HepG2 (cell line): ENCODE data around the gene BIRC2. TPM values are rescaled to one million over a fixed set of nuclear protein-coding genes. Genes with fewer than 3 reads are reported as not detected.

Source experiments
- HNF4G ChIP-seq, 2 experiments: sonication (generic) in 1 of 2; formaldehyde crosslinking in 1 of 2; IDR thresholded peaks; 2 replicates each; pipeline versions ENCODE4 v1.4.0 to v1.6.1; 2011 to 2020; ENCODE audit warnings: borderline replicate concordance in 2 of 2, low read depth in 2 of 2, mild to moderate bottlenecking in 2 of 2, low read length in 1 of 2, missing genetic modification reagents in 1 of 2, moderate library complexity in 1 of 2
- RFX3 ChIP-seq: IDR thresholded peaks from 2 replicates; pipeline ENCODE4 v1.6.1; 2016; ENCODE audit warnings: missing biosample characterization, missing genetic modification reagents
- SALL2 ChIP-seq: sonication (generic); formaldehyde crosslinking; IDR thresholded peaks from 2 replicates; pipeline ENCODE4 v1.8.1; 2023; ENCODE audit warnings: mild to moderate bottlenecking, missing genetic modification reagents, inconsistent platforms
- SIX4 ChIP-seq: sonication (generic); formaldehyde crosslinking; IDR thresholded peaks from 2 replicates; pipeline ENCODE4 v1.4.0; 2020; ENCODE audit warnings: missing genetic modification reagents
- ZMAT3 ChIP-seq: sonication (generic); formaldehyde crosslinking; conservative IDR thresholded peaks from 2 replicates; pipeline ENCODE4 v1.7.0; 2021; ENCODE audit warnings: missing genetic modification reagents
- ZNF124 ChIP-seq: sonication (generic); formaldehyde crosslinking; IDR thresholded peaks from 2 replicates; pipeline ENCODE4 v1.4.0; 2020; ENCODE audit warnings: missing genetic modification reagents
- ZNF350 ChIP-seq: sonication (generic); formaldehyde crosslinking; IDR thresholded peaks from 2 replicates; pipeline ENCODE4 v1.4.0; 2020; ENCODE audit warnings: mild to moderate bottlenecking, low read depth, missing genetic modification reagents, borderline replicate concordance
- ZNF556 ChIP-seq: sonication (generic); formaldehyde crosslinking; IDR thresholded peaks from 2 replicates; pipeline ENCODE4 v1.4.0; 2020; ENCODE audit warnings: mild to moderate bottlenecking, missing genetic modification reagents, borderline replicate concordance
- ZNF747 ChIP-seq: sonication (generic); formaldehyde crosslinking; IDR thresholded peaks from 2 replicates; pipeline ENCODE4 v1.8.1; 2023; ENCODE audit warnings: missing genetic modification reagents, mild to moderate bottlenecking, borderline replicate concordance
- ZSCAN9 ChIP-seq: IDR thresholded peaks from 2 replicates; pipeline ENCODE4 v1.6.1; 2016; ENCODE audit warnings: borderline replicate concordance
- polyA plus RNA-seq, 8 experiments: library from polyadenylated mRNA; depleted of rRNA in 3 of 8; stranded (reverse) in 7 of 8; unstranded in 1 of 8; fragments of >200 nt; fragmentation: Illumina TruSeq in 4 of 8; extraction: Trizol in 4 of 8; gene quantifications; 2 replicates each; pipeline versions ENCODE4 v1.2.1 to v1.2.3, GENCODE V29; 2011 to 2016; ENCODE audit warnings: low read depth in 4 of 8, missing spikeins in 1 of 8, mixed read lengths in 1 of 8; ENCODE audit not compliant: insufficient read depth in 1 of 8
- total RNA-seq, 5 experiments: library from RNA; depleted of rRNA; stranded (reverse); fragments of >200 nt; fragmentation: Illumina TruSeq; extraction: Trizol; gene quantifications; 2 replicates each; pipeline ENCODE4 v1.2.3, GENCODE V29; 2016; ENCODE audit warnings: low read depth in 1 of 5
- TF ChIP-seq, protein P1 (sequence below): sonication (generic); formaldehyde crosslinking; IDR thresholded peaks from 2 replicates; pipeline ENCODE4 v1.4.0; 2020; ENCODE audit warnings: missing genetic modification reagents
- TF ChIP-seq, protein P2 (sequence below): sonication (generic); formaldehyde crosslinking; IDR thresholded peaks from one replicate; pipeline ENCODE4 v1.5.1; 2020; ENCODE audit warnings: mild to moderate bottlenecking, missing genetic modification reagents; ENCODE audit errors: not compliant biosample characterization
- TF ChIP-seq, protein P3 (sequence below): IDR thresholded peaks from 2 replicates; pipeline ENCODE4 v1.6.1; 2016; ENCODE audit warnings: low read depth, control low read depth
- TF ChIP-seq, protein P4 (sequence below): sonication (generic); formaldehyde crosslinking; IDR thresholded peaks from 2 replicates; pipeline ENCODE4 v1.4.0; 2020; ENCODE audit warnings: missing genetic modification reagents

The BIRC2 gene
- total and polyA plus RNA-seq, 2 of the 13 experiments (the other 11 are each of a cell fraction or from before 2014, with no cell fraction given): 61.7 to 62.2 TPM

DNA sequence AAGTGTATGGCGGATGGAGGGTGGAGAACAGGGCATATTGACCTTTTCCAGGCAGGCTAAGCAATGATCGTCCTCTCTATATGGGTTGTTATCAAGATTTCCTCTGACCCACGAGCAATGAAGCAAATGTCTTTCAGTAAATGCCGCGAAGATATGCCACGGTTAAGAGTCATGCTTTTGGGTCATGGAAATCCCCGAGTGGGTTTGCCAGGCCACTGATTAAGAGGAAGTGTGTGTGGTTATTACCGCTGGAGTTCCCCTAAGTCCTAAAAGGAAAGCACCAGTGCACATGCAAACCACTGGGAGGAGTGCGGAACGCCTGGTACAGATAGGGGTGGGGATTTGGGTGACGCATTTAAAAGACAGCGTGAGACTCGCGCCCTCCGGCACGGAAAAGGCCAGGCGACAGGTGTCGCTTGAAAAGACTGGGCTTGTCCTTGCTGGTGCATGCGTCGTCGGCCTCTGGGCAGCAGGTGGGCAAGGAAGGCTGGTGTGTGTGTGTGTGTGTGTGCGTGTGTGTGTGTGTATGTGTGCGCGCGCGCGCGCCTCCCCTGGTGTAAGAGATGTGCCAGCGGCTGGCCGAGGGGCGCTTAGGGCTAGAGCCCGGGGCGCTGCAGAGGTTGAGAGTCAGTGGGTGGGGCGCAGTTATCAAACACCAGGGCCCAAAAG, 29.8 kb upstream of the BIRC2 start, which contains the start of gene BIRC3 (continued):
- TF ChIP-seq, protein P1, sequence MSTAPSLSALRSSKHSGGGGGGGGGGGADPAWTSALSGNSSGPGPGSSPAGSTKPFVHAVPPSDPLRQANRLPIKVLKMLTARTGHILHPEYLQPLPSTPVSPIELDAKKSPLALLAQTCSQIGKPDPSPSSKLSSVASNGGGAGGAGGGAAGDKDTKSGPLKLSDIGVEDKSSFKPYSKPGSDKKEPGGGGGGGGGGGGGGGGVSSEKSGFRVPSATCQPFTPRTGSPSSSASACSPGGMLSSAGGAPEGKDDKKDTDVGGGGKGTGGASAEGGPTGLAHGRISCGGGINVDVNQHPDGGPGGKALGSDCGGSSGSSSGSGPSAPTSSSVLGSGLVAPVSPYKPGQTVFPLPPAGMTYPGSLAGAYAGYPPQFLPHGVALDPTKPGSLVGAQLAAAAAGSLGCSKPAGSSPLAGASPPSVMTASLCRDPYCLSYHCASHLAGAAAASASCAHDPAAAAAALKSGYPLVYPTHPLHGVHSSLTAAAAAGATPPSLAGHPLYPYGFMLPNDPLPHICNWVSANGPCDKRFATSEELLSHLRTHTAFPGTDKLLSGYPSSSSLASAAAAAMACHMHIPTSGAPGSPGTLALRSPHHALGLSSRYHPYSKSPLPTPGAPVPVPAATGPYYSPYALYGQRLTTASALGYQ (CRISPR knock-in tag): no peak
- TF ChIP-seq ZMAT3 (CRISPR knock-in tag) (no peak; the same call in 1 of the 2 replicates), SALL2 (CRISPR knock-in tag) (no peak), ZNF124 (CRISPR knock-in tag) (no peak), RFX3 (CRISPR knock-in tag) (no peak), ZSCAN9 (no peak), ZNF350 (CRISPR knock-in tag) (peak; percentile 55; the same call in 1 of the 2 replicates), SIX4 (CRISPR knock-in tag) (no peak), ZNF747 (CRISPR knock-in tag) (no peak; the same call in 1 of the 2 replicates), ZNF556 (CRISPR knock-in tag) (peak; percentile 85; the same call in 1 of the 2 replicates), HNF4G (IDR thresholded peaks at IDR 0.05; ENCODE audit: borderline replicate concordance, low read depth, low read length) (no peak), HNF4G (CRISPR knock-in tag; IDR thresholded peaks at IDR 0.05; ENCODE audit: borderline replicate concordance, low read depth) (no peak)
- TF ChIP-seq, protein P2, sequence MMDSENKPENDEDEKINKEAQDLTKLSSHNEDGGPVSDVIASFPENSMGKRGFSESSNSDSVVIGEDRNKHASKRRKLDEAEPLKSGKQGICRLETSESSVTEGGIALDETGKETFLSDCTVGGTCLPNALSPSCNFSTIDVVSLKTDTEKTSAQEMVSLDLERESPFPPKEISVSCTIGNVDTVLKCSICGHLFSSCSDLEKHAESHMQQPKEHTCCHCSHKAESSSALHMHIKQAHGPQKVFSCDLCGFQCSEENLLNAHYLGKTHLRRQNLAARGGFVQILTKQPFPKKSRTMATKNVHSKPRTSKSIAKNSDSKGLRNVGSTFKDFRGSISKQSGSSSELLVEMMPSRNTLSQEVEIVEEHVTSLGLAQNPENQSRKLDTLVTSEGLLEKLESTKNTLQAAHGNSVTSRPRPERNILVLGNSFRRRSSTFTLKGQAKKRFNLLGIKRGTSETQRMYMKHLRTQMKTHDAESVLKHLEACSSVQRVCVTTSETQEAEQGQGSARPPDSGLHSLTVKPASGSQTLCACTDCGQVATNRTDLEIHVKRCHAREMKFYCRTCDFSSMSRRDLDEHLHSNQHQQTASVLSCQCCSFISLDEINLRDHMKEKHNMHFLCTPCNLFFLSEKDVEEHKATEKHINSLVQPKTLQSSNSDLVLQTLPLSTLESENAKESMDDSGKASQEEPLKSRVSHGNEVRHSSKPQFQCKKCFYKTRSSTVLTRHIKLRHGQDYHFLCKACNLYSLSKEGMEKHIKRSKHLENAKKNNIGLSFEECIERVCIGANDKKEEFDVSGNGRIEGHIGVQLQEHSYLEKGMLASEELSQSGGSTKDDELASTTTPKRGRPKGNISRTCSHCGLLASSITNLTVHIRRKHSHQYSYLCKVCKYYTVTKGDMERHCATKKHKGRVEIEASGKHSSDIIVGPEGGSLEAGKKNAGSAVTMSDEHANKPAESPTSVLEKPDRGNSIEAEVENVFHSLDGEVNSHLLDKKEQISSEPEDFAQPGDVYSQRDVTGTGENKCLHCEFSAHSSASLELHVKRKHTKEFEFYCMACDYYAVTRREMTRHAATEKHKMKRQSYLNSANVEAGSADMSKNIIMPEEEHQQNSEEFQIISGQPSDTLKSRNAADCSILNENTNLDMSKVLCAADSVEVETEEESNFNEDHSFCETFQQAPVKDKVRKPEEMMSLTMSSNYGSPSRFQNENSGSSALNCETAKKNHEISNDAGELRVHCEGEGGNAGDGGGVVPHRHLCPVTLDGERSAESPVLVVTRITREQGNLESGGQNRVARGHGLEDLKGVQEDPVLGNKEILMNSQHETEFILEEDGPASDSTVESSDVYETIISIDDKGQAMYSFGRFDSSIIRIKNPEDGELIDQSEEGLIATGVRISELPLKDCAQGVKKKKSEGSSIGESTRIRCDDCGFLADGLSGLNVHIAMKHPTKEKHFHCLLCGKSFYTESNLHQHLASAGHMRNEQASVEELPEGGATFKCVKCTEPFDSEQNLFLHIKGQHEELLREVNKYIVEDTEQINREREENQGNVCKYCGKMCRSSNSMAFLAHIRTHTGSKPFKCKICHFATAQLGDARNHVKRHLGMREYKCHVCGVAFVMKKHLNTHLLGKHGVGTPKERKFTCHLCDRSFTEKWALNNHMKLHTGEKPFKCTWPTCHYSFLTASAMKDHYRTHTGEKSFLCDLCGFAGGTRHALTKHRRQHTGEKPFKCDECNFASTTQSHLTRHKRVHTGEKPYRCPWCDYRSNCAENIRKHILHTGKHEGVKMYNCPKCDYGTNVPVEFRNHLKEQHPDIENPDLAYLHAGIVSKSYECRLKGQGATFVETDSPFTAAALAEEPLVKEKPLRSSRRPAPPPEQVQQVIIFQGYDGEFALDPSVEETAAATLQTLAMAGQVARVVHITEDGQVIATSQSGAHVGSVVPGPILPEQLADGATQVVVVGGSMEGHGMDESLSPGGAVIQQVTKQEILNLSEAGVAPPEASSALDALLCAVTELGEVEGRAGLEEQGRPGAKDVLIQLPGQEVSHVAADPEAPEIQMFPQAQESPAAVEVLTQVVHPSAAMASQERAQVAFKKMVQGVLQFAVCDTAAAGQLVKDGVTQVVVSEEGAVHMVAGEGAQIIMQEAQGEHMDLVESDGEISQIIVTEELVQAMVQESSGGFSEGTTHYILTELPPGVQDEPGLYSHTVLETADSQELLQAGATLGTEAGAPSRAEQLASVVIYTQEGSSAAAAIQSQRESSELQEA (CRISPR knock-in tag): no peak
- TF ChIP-seq, protein P3, sequence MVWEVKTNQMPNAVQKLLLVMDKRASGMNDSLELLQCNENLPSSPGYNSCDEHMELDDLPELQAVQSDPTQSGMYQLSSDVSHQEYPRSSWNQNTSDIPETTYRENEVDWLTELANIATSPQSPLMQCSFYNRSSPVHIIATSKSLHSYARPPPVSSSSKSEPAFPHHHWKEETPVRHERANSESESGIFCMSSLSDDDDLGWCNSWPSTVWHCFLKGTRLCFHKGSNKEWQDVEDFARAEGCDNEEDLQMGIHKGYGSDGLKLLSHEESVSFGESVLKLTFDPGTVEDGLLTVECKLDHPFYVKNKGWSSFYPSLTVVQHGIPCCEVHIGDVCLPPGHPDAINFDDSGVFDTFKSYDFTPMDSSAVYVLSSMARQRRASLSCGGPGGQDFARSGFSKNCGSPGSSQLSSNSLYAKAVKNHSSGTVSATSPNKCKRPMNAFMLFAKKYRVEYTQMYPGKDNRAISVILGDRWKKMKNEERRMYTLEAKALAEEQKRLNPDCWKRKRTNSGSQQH (CRISPR knock-in tag): 0 out of 2 replicates have a peak, but pooled peaks have one; percentile 58
- TF ChIP-seq, protein P4, sequence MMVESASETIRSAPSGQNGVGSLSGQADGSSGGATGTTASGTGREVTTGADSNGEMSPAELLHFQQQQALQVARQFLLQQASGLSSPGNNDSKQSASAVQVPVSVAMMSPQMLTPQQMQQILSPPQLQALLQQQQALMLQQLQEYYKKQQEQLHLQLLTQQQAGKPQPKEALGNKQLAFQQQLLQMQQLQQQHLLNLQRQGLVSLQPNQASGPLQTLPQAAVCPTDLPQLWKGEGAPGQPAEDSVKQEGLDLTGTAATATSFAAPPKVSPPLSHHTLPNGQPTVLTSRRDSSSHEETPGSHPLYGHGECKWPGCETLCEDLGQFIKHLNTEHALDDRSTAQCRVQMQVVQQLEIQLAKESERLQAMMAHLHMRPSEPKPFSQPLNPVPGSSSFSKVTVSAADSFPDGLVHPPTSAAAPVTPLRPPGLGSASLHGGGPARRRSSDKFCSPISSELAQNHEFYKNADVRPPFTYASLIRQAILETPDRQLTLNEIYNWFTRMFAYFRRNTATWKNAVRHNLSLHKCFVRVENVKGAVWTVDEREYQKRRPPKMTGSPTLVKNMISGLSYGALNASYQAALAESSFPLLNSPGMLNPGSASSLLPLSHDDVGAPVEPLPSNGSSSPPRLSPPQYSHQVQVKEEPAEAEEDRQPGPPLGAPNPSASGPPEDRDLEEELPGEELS (CRISPR knock-in tag): no peak
